22Rv1 (cell line): ENCODE data around the gene FKBP11.

Experiments
- CTCF ChIP-seq: fragments of 450-650 bp; IDR thresholded peaks from 2 replicates; pipeline ENCODE4 v1.5.1; 2017; ENCODE audit warnings: mild to moderate bottlenecking
- ZFX ChIP-seq: fragments of 450-650 bp; IDR thresholded peaks from 2 replicates; pipeline ENCODE4 v1.6.1; 2017; ENCODE audit warnings: antibody characterized with exemption, borderline replicate concordance

GRCh38 chr12:48878548-48878947 is 46.7 kb downstream of the FKBP11 start:
- TF ChIP-seq CTCF (no peak), ZFX (no peak)
